NCI-H82 (cell line): ENCODE results near the gene RAPGEFL1.
"Not testable (repeated sequence)": the region's sequence is repeated elsewhere in the genome, so short reads cannot be mapped to it uniquely, and the experiment has no call there.

Source experiments
- DNase-seq: peaks from one replicate; lab custom pipeline; 2025; lab: John Stamatoyannopoulos, UW

Gene RAPGEFL1

DNA sequence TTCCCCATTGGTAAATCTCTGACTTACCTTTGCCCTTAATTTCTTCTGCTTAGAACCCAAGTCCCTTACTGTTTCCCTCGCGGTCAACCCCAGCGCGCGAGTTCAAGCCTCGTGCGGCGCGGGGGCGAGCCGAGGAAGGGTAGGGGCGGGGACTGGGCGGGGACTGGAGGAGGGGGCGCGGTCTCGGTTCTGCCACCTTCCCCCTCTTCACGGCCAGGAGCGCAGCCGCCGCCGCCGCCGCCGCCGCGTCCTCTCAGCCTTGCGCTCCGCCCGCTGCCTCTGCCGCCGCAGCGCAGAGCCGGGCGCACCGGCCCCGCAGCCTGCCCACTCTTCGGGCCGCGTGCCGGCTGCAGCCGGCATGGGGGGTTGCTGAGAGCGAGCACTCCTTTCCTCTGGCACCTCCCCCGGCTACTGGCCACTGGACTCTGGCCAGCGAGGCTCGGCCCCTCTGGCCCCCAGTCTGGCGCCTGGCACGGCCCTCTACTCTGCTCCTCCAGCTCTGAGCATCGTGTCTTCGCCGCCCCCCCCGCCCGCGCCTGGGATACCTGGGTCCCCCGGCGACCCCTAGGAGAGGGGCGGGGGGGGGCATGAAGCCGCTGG, at the start of gene RAPGEFL1:
Gene RAPGEFL1, plus strand, starts transcription at position 196 of the 600 bp plus-strand sequence. Its CDS starts 392 bp downstream, at position 588.
- peak; percentile 89 for DNase-seq

DNA sequence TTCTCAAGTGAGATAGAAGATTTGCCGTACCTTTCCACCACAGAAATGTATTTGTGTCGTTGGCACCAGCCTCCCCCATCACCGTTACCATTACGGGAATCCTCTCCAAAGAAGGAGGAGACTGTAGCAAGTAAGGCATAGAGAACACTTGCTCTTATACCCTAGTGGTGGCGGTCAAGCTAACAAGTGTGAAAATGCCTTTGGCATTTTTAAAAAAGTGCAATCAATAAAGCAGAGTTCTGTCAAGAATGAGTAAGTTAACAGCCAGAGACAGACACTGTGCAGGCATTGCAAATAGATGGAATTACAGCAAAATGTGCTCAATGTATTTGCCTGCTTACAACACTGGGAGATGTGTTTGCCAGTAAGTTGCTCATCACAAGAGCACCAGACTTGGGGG, 47.8 kb upstream of the RAPGEFL1 start:
- DNase-seq, result no peak

DNA sequence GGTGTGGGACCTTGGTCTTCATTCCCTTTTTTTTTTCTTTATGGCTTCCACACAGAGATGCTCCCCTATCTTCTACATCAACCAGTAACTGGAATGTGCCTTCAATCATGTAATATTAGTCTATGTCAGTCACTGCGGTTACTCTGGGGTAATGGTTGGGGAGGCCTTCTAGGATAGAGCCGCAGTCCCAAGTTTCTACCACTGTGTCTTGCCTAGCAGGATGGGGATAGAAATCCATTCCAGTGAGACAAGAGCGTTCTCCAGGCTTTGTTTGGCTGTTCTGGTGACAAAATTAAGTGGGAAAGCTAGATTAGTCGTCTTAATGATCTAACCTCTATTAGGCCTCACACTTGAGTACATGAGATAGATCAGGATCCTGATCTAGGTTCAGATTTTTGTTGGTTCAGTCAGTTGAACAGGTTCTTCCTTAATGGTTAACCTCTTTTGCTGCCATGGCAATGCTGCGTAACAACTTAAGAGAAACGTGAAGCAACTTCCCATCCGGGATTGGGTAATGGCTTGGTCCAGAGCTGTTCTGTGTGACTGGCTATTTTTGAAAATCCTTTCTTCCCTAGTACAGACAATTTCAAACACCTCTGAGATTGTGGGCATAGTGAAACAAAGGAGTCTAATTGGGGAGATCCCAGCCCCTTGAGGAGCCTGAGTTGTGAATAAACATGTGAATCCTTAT, 46.8 kb upstream of the RAPGEFL1 start:
- DNase-seq, result no peak

- no peak for DNase-seq
These were observed 43.1 kb upstream of the RAPGEFL1 start for GRCh38 chr17:40134184-40134583.

DNA sequence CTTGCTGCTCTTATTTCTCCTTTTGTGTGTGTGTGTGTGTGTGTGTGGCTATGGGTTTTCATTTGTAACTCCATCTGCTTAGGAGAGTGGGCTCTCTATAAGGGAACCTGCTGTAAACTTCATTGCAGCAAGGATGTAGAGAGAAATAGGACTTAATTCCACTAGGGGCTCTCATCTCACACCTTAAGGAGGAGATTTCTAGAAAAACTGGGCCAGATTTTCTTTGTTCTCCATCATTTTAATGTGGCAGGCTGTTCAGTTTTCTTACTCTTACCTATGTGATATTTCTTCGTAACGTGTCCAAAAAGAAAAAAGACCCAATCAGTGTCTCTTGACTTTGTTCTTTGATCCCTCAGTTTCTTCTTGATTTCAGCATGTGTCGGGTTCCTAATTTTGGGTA, 41.5 kb upstream of the RAPGEFL1 start:
- no peak for DNase-seq

- no peak for DNase-seq
These were observed 37.7 kb upstream of the RAPGEFL1 start for GRCh38 chr17:40139566-40140058.

DNA sequence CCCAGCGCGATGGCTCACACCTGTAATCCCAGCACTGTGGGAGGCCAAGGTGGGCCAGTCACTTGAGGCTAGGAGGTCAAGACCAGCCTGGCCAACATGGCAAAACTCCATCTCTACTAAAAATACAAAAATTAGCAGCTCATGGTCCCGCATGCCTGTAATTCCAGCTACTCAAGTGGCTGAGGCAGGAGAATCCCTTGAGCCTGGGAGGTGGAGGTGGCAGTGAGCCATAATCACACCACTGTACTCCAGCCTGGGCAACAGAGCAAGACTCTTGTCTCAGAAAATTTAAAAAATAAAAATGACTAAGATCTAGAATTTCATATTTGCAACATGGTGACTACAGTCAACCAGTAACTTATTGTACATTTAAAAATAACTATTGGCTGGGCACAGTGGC, 34.1 kb upstream of the RAPGEFL1 start:
- DNase-seq, result not testable (repeated sequence)

- DNase-seq, result no peak
These were observed 31.8 kb upstream of the RAPGEFL1 start for GRCh38 chr17:40145476-40145875.

DNA sequence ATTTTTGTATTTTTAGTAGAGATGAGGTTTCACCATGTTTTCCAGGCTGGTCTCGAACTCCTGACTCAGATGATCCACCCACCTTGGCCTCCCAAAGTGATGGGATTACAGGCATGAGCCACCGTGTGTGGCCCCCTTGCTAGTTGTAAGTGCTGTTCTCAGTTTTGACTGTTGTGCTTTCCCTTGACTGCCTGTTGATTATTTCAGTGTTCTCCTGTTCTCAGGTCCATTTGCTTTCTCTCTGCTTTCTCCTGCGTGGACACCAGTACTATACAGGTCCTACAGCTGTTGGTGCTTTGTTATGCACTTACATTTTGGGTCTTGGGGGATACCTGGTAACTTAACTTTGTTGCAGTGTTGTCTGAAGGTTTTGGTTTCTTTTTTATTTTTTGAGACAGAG, 28.7 kb upstream of the RAPGEFL1 start:
- no peak for DNase-seq

DNA sequence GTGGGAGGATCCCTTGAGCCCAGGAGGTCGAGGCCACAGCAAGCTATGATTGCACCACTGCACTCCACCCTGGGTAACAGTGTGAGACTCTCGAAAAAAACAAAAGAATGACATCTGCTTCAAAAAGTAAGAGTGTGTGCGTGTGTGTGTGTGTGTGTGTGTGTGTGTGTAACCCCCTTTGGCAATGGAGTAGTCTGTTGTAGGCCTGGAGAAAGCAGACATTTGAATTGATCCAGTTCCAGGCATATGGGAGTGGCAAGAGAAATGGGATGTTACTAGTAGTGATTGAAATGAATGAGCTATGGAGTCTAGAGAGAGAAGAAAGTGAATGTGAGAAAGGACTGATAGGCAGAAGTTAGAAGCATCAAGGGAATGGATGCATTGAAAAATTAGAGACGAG, 27.0 kb upstream of the RAPGEFL1 start:
- DNase-seq, result no peak

- DNase-seq, result no peak
These were observed 25.8 kb upstream of the RAPGEFL1 start for GRCh38 chr17:40151414-40151963.

DNA sequence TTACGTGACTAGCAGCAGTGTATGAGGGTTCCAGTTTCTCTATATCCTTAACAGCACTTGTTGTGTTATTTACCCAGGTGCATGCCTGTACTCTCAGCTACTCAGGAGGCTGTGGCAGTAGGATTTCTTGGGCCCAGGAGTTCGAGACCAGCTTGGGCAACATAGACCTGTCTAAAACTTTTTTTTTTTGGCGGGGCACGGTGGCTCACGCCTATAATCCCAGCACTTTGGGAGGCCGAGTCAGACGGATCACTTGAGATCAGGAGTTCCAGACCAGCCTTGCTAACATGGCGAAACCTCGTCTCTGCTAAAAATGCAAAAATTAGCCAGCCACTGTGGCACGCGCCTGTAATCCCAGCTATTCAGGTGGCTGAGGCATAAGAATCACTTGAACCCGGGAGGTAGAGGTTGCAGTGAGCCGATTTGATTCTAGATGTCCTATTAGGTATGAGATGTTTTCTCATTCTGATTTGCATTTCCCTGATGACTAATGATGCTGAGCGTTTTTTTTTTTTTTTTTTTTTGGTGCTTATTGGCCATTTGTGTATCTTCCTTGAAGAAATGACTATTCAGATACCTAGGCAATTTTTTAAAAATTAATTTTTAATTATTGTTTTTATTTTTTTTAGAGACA, 23.6 kb upstream of the RAPGEFL1 start:
- no peak for DNase-seq

DNA sequence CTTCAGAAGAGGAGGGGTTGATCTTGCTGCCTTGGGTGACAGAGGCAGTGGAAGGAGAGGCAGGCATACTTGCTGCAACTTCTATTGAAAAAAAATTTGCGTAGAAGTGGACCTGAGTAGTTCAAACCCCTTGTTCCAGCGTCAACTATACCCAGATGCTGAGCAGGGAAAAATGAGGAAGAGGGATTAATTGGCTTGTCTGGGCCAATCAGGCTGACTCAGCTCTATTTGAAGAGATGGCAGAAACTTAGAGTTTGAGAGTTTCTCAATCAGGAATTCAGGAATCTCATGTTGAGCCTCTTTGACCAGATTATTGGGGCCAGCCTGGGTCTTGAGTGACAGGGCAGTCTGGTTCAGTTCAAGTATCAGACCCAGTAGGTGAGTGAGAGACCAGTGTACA, 19.3 kb upstream of the RAPGEFL1 start:
- DNase-seq, result no peak

GRCh38 chr17:40158438-40159013, 18.7 kb upstream of the RAPGEFL1 start:
- no peak for DNase-seq

DNA sequence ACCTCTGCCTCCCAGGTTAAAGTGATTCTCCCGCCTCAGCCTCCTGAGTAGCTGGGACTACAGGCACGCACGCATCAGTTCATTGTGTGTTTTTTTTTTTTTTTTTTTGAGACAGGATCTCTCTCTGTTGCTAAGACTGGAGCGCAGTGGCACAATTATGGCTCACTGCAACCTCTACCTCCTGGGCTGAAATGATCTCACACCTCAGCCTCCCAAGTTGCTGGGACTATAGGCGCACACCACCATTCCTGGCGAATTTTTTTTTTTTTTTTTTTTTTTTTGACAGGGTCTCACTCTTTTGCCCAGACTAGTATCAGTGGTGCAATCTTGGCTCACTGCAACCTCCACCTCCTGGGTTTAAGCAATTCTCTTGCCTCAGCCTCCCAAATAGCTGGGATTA, 17.8 kb upstream of the RAPGEFL1 start:
- DNase-seq, result no peak

- DNase-seq, result no peak
These were observed 9.5 kb upstream of the RAPGEFL1 start for GRCh38 chr17:40167685-40168261.

GRCh38 chr17:40168262-40168832, 8.9 kb upstream of the RAPGEFL1 start:
- peak; percentile 72 for DNase-seq

- no peak for DNase-seq
These were observed 6.9 kb upstream of the RAPGEFL1 start for GRCh38 chr17:40170325-40170724.

DNA sequence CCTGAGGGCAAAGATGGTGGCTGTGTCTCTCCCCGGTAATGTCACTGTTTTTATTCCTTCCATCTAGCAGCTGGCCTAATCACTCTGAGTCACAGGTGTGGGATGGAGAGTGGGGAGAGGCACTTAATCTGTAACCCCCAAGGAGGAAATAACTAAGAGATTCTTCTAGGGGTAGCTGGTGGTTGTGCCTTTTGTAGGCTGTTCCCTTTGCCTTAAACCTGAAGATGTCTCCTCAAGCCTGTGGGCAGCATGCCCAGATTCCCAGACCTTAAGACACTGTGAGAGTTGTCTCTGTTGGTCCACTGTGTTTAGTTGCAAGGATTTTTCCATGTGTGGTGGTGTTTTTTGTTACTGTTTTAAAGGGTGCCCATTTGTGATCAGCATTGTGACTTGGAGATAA, 5.5 kb upstream of the RAPGEFL1 start:
- no peak for DNase-seq

DNA sequence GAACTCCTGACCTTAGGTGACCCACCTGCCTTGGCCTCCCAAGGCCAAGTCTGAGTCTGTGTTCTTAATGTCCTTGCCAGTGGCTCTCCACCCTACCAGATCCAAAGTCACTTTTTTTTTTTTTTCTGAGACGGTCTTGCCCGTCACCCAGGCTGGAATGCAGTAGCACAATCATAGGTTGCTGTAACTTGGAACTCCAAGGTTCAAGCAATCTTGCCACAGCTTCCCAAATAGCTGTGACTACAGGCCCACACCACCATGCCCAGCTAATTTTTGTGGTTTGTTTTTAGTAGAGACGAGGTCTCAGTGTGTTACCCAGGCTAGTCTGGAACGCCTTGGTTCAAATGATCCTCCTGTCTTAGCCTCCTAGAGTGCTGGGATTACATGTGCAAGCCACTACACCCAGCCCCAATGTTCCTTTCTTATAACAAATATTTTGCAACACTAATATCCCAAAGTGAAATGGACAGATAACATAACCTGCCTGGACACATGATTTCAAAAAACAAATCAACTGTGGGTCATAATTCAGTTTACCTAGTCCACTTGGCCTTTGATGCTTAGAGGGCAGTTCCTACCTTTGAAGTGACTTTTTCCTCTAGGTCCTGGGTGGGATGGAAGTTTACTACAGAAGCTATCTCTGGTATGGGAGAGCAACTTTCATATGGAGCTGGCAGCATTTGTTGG, 4.0 kb upstream of the RAPGEFL1 start:
- no peak for DNase-seq

DNA sequence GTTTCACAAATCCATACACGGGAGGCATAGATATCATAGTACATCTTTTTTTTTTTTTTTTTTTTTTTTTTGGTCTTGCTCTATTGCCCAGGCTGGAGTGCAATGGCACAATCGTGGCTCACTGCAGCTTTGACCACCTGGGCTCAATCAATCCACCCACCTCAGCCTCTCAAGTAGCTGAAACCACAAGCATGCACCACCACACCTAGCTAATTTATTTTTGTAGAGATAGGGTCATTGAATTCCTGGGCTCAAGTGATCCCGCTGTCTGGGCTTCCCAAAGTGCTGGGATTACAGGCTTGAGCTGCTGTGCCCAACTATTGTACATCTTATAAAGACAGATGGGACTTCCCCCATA, 3.5 kb upstream of the RAPGEFL1 start:
- no peak for DNase-seq
